ENCODE data around the gene COL25A1.

The COL25A1 gene

DNA sequence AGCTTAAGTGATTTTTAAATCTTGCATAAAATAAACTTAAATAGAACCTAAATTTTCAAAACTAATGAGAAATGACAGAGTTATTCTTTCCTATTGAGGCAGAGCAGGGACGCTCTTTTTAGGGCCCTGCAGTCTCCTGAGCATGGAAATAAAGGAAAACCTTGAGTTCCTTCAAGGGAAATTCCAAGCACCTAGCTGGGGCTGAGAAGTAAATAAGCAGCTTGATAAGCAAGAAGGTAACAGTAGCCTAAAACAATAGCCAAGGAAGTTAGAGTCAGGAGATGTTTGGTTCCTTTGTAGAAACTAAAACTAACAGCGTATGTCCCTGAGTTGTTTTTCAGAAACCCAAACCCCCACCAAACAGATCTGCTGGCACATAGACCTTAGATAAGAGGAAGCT lies 174.6 kb downstream of the COL25A1 start:
- DNase-seq (ENCODE audit: low read depth): no peak
- TF ChIP-seq, protein P1, sequence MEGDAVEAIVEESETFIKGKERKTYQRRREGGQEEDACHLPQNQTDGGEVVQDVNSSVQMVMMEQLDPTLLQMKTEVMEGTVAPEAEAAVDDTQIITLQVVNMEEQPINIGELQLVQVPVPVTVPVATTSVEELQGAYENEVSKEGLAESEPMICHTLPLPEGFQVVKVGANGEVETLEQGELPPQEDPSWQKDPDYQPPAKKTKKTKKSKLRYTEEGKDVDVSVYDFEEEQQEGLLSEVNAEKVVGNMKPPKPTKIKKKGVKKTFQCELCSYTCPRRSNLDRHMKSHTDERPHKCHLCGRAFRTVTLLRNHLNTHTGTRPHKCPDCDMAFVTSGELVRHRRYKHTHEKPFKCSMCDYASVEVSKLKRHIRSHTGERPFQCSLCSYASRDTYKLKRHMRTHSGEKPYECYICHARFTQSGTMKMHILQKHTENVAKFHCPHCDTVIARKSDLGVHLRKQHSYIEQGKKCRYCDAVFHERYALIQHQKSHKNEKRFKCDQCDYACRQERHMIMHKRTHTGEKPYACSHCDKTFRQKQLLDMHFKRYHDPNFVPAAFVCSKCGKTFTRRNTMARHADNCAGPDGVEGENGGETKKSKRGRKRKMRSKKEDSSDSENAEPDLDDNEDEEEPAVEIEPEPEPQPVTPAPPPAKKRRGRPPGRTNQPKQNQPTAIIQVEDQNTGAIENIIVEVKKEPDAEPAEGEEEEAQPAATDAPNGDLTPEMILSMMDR (IDR thresholded peaks at IDR 0.05; ENCODE audit: control insufficient read depth, insufficient read depth, low read depth, low read length, missing control alignments): no peak
- no peak overlapping the region for H3K4me3 ChIP-seq (ENCODE audit: control insufficient read depth, low read depth, low read length)

DNA sequence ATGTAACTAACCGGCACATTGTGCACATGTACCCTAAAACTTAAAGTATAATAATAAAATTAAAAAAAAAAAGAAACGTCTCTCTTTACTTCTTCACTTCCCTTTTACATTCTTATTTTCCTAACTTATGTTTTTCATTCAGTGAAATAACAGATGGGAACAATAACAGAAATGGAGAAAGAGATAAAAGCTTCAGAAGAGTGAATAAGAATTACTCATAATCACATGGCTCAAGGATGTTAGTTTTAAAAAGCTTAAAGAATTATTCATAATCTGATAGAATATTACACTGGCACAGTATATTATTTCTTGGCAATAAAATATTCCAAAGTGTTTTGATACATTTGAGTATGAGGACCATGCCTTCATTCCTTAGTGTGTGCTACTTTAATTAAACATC lies 175.6 kb downstream of the COL25A1 start:
- TF ChIP-seq, protein P1 (IDR thresholded peaks at IDR 0.05; ENCODE audit: control insufficient read depth, insufficient read depth, low read depth, low read length, missing control alignments): no peak
- no peak for DNase-seq (ENCODE audit: low read depth)
- H3K4me3 ChIP-seq (ENCODE audit: control insufficient read depth, low read depth, low read length): no peak overlapping the region

DNA sequence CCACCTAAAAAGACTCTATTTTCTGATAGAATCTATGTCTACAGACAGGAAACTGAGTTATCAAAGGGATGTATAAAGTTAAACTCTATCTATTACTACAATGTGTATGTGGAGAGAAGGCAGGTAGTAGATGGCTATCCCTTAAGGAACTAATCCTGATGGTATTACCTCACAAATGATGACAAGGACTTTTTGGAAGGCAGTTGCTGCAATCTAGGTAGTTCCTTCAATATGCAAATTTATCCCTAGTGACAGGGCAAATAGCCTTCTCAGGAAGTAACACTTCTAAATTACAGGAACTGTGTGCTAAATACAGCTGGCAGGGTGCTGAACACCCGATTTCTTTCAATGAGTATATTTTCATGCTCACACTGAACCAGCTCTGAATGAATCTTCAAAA lies 177.4 kb downstream of the COL25A1 start:
- TF ChIP-seq, protein P1 (IDR thresholded peaks at IDR 0.05; ENCODE audit: control insufficient read depth, insufficient read depth, low read depth, low read length, missing control alignments): no peak
- no peak for DNase-seq (ENCODE audit: low read depth)
- H3K4me3 ChIP-seq (ENCODE audit: control insufficient read depth, low read depth, low read length): no peak overlapping the region

DNA sequence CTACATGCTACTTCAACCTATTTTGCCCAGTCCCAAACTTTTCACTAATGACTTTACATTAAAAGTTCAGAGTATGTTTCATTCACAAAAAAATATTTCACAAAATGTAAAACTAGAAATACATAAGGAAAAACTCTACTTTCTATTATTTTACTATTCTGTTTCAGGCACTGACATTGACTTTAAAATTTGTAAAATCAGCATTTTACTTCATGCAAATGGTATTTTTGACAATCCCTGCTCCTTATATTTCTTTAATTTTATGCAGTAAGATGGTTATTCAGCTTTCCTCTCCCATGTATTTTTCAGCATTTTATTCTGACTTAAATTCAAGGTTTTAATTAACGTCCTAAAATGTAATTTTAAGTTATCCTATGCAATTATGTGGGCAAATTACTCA lies 178.5 kb downstream of the COL25A1 start:
- TF ChIP-seq, protein P1 (IDR thresholded peaks at IDR 0.05; ENCODE audit: control insufficient read depth, insufficient read depth, low read depth, low read length, missing control alignments): no peak
- DNase-seq (ENCODE audit: low read depth): no peak
- H3K4me3 ChIP-seq (ENCODE audit: control insufficient read depth, low read depth, low read length): no peak overlapping the region

GRCh38 chr4:109121561-109121960 lies 180.9 kb downstream of the COL25A1 start:
- no peak for DNase-seq (ENCODE audit: low read depth)
- H3K4me3 ChIP-seq (ENCODE audit: control insufficient read depth, low read depth, low read length): no peak overlapping the region
- TF ChIP-seq, protein P1 (IDR thresholded peaks at IDR 0.05; ENCODE audit: control insufficient read depth, insufficient read depth, low read depth, low read length, missing control alignments): no peak

DNA sequence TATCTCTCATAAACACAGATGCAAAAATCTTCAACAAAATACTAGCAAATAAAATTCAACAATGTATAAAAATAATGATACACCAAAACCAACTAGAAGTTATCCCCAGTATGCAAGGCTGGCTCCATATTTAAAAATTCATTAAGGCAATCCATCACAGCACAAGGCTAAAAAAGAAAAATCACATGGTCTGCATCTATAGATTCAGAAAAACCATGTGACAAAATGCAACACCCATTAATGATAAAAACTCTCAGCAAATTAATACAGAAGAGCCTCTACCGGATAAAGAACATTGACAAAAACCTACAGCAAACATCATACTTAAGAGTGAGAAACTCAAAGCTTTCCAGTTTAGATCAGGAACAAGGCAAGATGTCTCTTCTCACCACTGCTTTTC lies 182.6 kb downstream of the COL25A1 start:
- H3K4me3 ChIP-seq (ENCODE audit: control insufficient read depth, low read depth, low read length): no peak overlapping the region
- TF ChIP-seq, protein P1 (IDR thresholded peaks at IDR 0.05; ENCODE audit: control insufficient read depth, insufficient read depth, low read depth, low read length, missing control alignments): no peak
- no peak for DNase-seq (ENCODE audit: low read depth)

GRCh38 chr4:109118635-109119034 lies 183.8 kb downstream of the COL25A1 start:
- no peak overlapping the region for H3K4me3 ChIP-seq (ENCODE audit: control insufficient read depth, low read depth, low read length)
- no peak for DNase-seq (ENCODE audit: low read depth)
- TF ChIP-seq, protein P1 (IDR thresholded peaks at IDR 0.05; ENCODE audit: control insufficient read depth, insufficient read depth, low read depth, low read length, missing control alignments): no peak

Measured in AG09309 (cell line).